MM.1S (cell line): ENCODE measurements around the gene CORO7.

Experiments
- DNase-seq: peaks from one replicate; pipeline ENCODE4 v3.0.0-alpha.2; 2015
- H2AFZ ChIP-seq: fragments of 300-600 bp; sonication (generic); 2 replicates; pipeline ENCODE4 v1.6.0; 2016; ENCODE audit warnings: antibody characterized with exemption, low read length
- H3F3A ChIP-seq: fragments of 300-600 bp; sonication (generic); 2 replicates; pipeline ENCODE4 v1.6.1; 2016; ENCODE audit warnings: mild to moderate bottlenecking, antibody characterized with exemption, low read length, moderate library complexity, mixed read lengths; ENCODE audit not compliant: insufficient read depth
- H3K27ac ChIP-seq: fragments of 300-600 bp; sonication (generic); 2 replicates; pipeline ENCODE4 v1.5.1; 2016; ENCODE audit warnings: mild to moderate bottlenecking, low read length
- H3K27me3 ChIP-seq: fragments of 300-600 bp; sonication (generic); replicated peaks from 2 replicates; pipeline ENCODE4 v1.6.0; 2016; ENCODE audit warnings: low read length; ENCODE audit not compliant: insufficient read depth
- H3K36me3 ChIP-seq: fragments of 300-600 bp; sonication (generic); replicated peaks from 2 replicates; pipeline ENCODE4 v1.6.1; 2016; ENCODE audit warnings: mild to moderate bottlenecking, low read length, mixed read lengths; ENCODE audit not compliant: insufficient read depth
- H3K4me1 ChIP-seq: fragments of 300-600 bp; sonication (generic); 2 replicates; pipeline ENCODE4 v1.6.1; 2016; ENCODE audit warnings: low read length, mixed read lengths
- H3K4me2 ChIP-seq: fragments of 300-600 bp; sonication (generic); 2 replicates; pipeline ENCODE4 v1.6.0; 2016; ENCODE audit warnings: low read depth, low read length
- H3K4me3 ChIP-seq: fragments of 300-600 bp; sonication (generic); 2 replicates; pipeline ENCODE4 v1.5.1; 2016; ENCODE audit warnings: low read length, mixed read lengths
- H3K79me2 ChIP-seq: fragments of 300-600 bp; sonication (generic); 2 replicates; pipeline ENCODE4 v1.6.1; 2016; ENCODE audit warnings: mixed run types, low read length, mixed read lengths
- H3K9ac ChIP-seq: fragments of 300-600 bp; sonication (generic); 2 replicates; pipeline ENCODE4 v1.6.1; 2016; ENCODE audit warnings: low read length, mixed read lengths
- H3K9me2 ChIP-seq: fragments of 300-600 bp; sonication (generic); replicated peaks from 2 replicates; pipeline ENCODE4 v1.6.1; 2016; ENCODE audit warnings: mild to moderate bottlenecking, low read length, mixed read lengths; ENCODE audit not compliant: insufficient read depth
- H3K9me3 ChIP-seq: fragments of 300-600 bp; sonication (generic); replicated peaks from 2 replicates; pipeline ENCODE4 v1.6.1; 2016; ENCODE audit warnings: mild to moderate bottlenecking, low read length, mixed read lengths; ENCODE audit not compliant: insufficient read depth
- H4K20me1 ChIP-seq: fragments of 300-600 bp; sonication (generic); 2 replicates; pipeline ENCODE4 v1.6.1; 2016; ENCODE audit warnings: mild to moderate bottlenecking, low read length, moderate library complexity, mixed read lengths; ENCODE audit not compliant: insufficient read depth
- EZH2 ChIP-seq: fragments of 300-600 bp; sonication (generic); optimal IDR thresholded peaks from 2 replicates; pipeline ENCODE3; 2017; ENCODE audit warnings: low read depth, mild to moderate bottlenecking, antibody characterized with exemption, low read length, mixed read lengths
- EZH2phosphoT487 ChIP-seq: fragments of 300-600 bp; sonication (generic); IDR thresholded peaks from 2 replicates; pipeline ENCODE4 v1.6.1; 2018; ENCODE audit warnings: antibody characterized with exemption, low read length
- TF ChIP-seq, protein P1 (sequence below): fragments of 300-600 bp; sonication (generic); IDR thresholded peaks from 2 replicates; pipeline ENCODE4 v1.5.1; 2016; ENCODE audit warnings: antibody characterized with exemption, low read length, mixed read lengths

Gene CORO7

GRCh38 chr16:4317532-4318450, 98.6 kb downstream of the CORO7 start:
- no peaks in the 10 kb centered on the region for H3K79me2 ChIP-seq
- 0 out of 2 replicates have a peak, but pooled peaks cover 5% of the 10 kb centered on the region for H3F3A ChIP-seq
- no peak overlapping the region for H3K27ac ChIP-seq
- peaks cover 62% of the 10 kb centered on the region for H3K27me3 ChIP-seq
- no peak for DNase-seq
- TF ChIP-seq EZH2phosphoT487, result no peak
- TF ChIP-seq EZH2, result no peak
- TF ChIP-seq, protein P1, sequence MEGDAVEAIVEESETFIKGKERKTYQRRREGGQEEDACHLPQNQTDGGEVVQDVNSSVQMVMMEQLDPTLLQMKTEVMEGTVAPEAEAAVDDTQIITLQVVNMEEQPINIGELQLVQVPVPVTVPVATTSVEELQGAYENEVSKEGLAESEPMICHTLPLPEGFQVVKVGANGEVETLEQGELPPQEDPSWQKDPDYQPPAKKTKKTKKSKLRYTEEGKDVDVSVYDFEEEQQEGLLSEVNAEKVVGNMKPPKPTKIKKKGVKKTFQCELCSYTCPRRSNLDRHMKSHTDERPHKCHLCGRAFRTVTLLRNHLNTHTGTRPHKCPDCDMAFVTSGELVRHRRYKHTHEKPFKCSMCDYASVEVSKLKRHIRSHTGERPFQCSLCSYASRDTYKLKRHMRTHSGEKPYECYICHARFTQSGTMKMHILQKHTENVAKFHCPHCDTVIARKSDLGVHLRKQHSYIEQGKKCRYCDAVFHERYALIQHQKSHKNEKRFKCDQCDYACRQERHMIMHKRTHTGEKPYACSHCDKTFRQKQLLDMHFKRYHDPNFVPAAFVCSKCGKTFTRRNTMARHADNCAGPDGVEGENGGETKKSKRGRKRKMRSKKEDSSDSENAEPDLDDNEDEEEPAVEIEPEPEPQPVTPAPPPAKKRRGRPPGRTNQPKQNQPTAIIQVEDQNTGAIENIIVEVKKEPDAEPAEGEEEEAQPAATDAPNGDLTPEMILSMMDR, result no peak
- H3K4me1 ChIP-seq, result 0 out of 2 replicates have a peak, but pooled peaks cover 14% of the 10 kb centered on the region
- H3K4me3 ChIP-seq, result no peak overlapping the region
- no peak overlapping the region for H3K9ac ChIP-seq
- H3K4me2 ChIP-seq, result no peak overlapping the region
- no peaks in the 10 kb centered on the region for H4K20me1 ChIP-seq
- no peaks in the 10 kb centered on the region for H3K9me3 ChIP-seq
- no peaks in the 10 kb centered on the region for H3K9me2 ChIP-seq
- H2AFZ ChIP-seq, result no peak overlapping the region
- no peaks in the 10 kb centered on the region for H3K36me3 ChIP-seq

DNA sequence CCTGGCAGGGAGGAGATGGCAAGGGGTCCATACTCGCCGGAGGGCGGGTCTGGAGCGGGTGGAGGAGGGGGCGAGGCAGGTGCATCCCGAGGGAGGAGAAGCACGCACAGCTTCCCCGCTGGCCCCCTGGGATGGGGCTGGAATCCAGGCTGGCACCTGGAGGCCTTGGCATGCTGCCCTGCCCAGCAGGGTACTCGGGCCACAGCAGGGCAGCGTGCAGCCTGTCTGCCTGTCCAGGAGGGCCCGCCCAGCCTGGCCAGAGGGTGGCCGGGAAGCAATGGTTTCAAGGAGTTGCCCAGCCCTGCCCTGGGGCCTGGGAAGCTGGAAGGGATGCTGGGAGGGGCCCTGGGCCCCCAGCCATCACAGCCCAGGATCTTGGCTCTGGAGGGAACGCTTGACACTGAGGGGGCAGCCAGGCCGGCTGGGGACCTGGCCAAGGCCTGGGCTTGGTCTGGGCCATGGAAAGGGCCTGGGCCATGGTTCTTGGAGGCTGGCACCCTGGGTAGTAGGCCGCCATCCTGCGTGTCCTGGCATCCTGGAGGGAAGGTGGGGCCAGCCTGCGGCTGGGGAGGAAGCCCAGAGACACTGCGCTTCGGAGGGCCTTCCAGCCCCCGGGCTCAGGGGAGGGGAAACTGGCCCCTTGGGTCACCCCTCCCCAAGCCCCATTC, 99.4 kb downstream of the CORO7 start:
- Histone ChIP-seq H3K4me2 (peak overlapping the region; percentile 57; the same call in 1 of the 2 replicates), H3K9me2 (no peaks in the 10 kb centered on the region), H4K20me1 (no peaks in the 10 kb centered on the region), H3K4me1 (0 out of 2 replicates have a peak, but pooled peaks cover 14% of the 10 kb centered on the region), H3K79me2 (no peaks in the 10 kb centered on the region), H3K27ac (no peak overlapping the region), H3K36me3 (no peaks in the 10 kb centered on the region), H3K9ac (no peak overlapping the region), H3F3A (0 out of 2 replicates have a peak, but pooled peaks cover 5% of the 10 kb centered on the region), H3K4me3 (0 out of 2 replicates have a peak overlapping the region, but pooled peaks have one; percentile 10), H2AFZ (no peak overlapping the region), H3K9me3 (no peaks in the 10 kb centered on the region), H3K27me3 (peaks cover 62% of the 10 kb centered on the region)
- no peak for TF ChIP-seq EZH2phosphoT487
- TF ChIP-seq EZH2, result no peak
- TF ChIP-seq, protein P1, result no peak
- DNase-seq, result no peak

DNA sequence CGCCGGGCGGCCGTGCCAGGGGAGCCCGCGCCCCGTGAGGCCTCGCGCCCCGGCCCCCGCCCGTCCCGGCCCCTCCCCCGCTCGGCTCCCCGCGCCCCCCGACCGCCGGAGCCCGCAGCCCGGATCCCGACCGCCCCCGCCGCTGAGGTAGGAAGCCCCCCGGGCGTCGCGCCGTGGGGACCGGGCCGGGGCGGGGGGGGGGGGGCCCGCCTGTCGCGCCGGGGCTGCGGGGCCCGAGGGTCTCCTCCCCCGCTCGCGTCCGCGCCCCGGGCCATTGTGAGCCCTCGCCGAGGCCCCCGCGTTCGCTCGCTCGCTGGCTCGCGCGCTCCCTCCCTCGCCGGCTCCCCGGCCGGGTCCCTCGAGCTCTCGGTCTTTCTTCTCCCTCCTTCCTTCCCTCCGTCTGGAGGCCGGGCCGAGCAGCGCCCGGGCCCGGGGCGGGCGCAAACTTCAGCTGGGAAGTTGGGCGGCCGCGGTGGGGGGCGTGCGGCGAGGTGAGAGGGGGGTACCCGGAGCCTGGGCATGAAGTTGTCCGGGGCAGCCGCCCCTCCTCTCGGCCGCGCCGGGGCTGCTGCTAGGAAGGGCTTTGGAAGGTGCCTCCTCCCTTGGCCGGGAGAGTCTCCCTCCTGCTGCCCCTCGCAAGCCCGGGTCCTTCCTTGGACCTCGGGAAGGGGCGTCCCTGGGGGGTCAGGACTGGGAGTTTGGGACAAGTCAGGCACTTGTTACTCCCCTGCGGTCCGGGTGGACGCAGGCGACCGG, 100.1 kb downstream of the CORO7 start:
- H3F3A ChIP-seq, result 0 out of 2 replicates have a peak, but pooled peaks cover 5% of the 10 kb centered on the region
- no peak overlapping the region for H2AFZ ChIP-seq
- no peaks in the 10 kb centered on the region for H4K20me1 ChIP-seq
- peak overlapping the region; percentile 57; the same call in 1 of the 2 replicates for H3K4me2 ChIP-seq
- DNase-seq, result no peak
- TF ChIP-seq EZH2phosphoT487 (no peak), EZH2 (no peak)
- TF ChIP-seq, protein P1, result no peak
- 0 out of 2 replicates have a peak, but pooled peaks cover 14% of the 10 kb centered on the region for H3K4me1 ChIP-seq
- no peak overlapping the region for H3K27ac ChIP-seq
- H3K27me3 ChIP-seq, result peaks cover 57% of the 10 kb centered on the region
- no peaks in the 10 kb centered on the region for H3K9me3 ChIP-seq
- H3K9me2 ChIP-seq, result no peaks in the 10 kb centered on the region
- H3K36me3 ChIP-seq, result no peaks in the 10 kb centered on the region
- 0 out of 2 replicates have a peak overlapping the region, but pooled peaks have one; percentile 10 for H3K4me3 ChIP-seq
- no peak overlapping the region for H3K9ac ChIP-seq
- H3K79me2 ChIP-seq, result no peaks in the 10 kb centered on the region
